Endothelial cell of umbilical vein (primary cell): ENCODE results near the gene DCDC1. TPM values are rescaled to one million over a fixed set of nuclear protein-coding genes. Genes with fewer than 3 reads are reported as not detected.

Experiments
- BruUV-seq: library from RNA; stranded (reverse); fragments of 400-500 nt; replicated peaks from 2 replicates; lab custom pipeline; 2021; lab: Mats Ljungman, UMichigan
- CTCF ChIA-PET: fragments of 300-600, 350-600 bp; sonication (Branson Sonifier 250); formaldehyde crosslinking; loops from one replicate; lab custom pipeline; 2021; ENCODE audit warnings: antibody characterized with exemption, inconsistent platforms; lab: Charles Lee
- POLR2A ChIA-PET: fragments of 300-600, 350-600 bp; sonication (Branson Sonifier 250); formaldehyde crosslinking; loops from one replicate; lab custom pipeline; 2021; ENCODE audit warnings: antibody characterized with exemption, inconsistent platforms; lab: Charles Lee
- DNase-seq: peaks from one replicate; pipeline ENCODE4 v3.0.0-alpha.2; 2011; ENCODE audit warnings: low read depth, low spot score
- FAIRE-seq: peaks from 2 replicates; lab custom pipeline; 2011; peaks lifted over from hg19 to GRCh38; lab: Jason Lieb, UNC
- H2AFZ ChIP-seq: 2 replicates; pipeline ENCODE4 v1.6.0; 2012; ENCODE audit warnings: low read depth, low read length, control low read depth, inconsistent platforms
- H3K27ac ChIP-seq: 2 replicates; pipeline ENCODE4 v1.5.1; 2011; ENCODE audit warnings: low read depth, mild to moderate bottlenecking, control low read depth, low read length, moderate library complexity; ENCODE audit not compliant: insufficient read depth
- H3K27me3 ChIP-seq, 2 experiments: 2 replicates each; pipeline versions ENCODE4 v1.6.0 to v1.6.1; 2011; ENCODE audit warnings: low read length in 2 of 2, mixed read lengths in 1 of 2; ENCODE audit not compliant: control insufficient read depth in 2 of 2, insufficient read depth in 2 of 2
- H3K36me3 ChIP-seq, 2 experiments: 2 replicates in 1 of 2; 3 replicates in 1 of 2; pipeline ENCODE4 v1.5.1; 2011; ENCODE audit warnings: low read length in 2 of 2, mild to moderate bottlenecking in 1 of 2, moderate library complexity in 1 of 2; ENCODE audit not compliant: control insufficient read depth in 2 of 2, insufficient read depth in 2 of 2; ENCODE audit errors: extremely low read depth in 1 of 2
- H3K4me1 ChIP-seq: 3 replicates; pipeline ENCODE4 v1.5.1; 2011; ENCODE audit warnings: mild to moderate bottlenecking, low read length; ENCODE audit not compliant: control insufficient read depth, insufficient read depth; ENCODE audit errors: extremely low read depth
- H3K4me2 ChIP-seq: 2 replicates; pipeline ENCODE4 v1.6.1; 2011; ENCODE audit warnings: low read length, control low read depth, mixed read lengths; ENCODE audit not compliant: insufficient read depth
- H3K4me3 ChIP-seq, 3 experiments: fragments of 200-600 bp in 1 of 3; sonication (generic), shearing (Covaris generic) in 1 of 3; replicated peaks in 1 of 3; 2 replicates each; pipeline ENCODE4 v1.5.1; 2011 to 2016; ENCODE audit warnings: control low read depth in 3 of 3, low read length in 3 of 3, mild to moderate bottlenecking in 2 of 3, inconsistent platforms in 1 of 3, low read depth in 1 of 3, moderate library complexity in 1 of 3; ENCODE audit not compliant: insufficient read depth in 1 of 3
- H3K79me2 ChIP-seq: 2 replicates; pipeline ENCODE4 v1.6.0; 2012; ENCODE audit warnings: low read length, inconsistent platforms; ENCODE audit not compliant: control insufficient read depth, insufficient read depth
- H3K9ac ChIP-seq: replicated peaks from 2 replicates; pipeline ENCODE3; 2011; ENCODE audit warnings: low read length, control low read depth; ENCODE audit not compliant: insufficient read depth; ENCODE audit errors: extremely low read depth
- H3K9me1 ChIP-seq: replicated peaks from 3 replicates; pipeline ENCODE4 v1.6.0; 2011; ENCODE audit warnings: mild to moderate bottlenecking, low read length; ENCODE audit not compliant: control insufficient read depth, insufficient read depth; ENCODE audit errors: extremely low read depth
- H3K9me3 ChIP-seq: replicated peaks from 2 replicates; pipeline ENCODE4 v1.5.1; 2012; ENCODE audit warnings: low read length, inconsistent platforms; ENCODE audit not compliant: control insufficient read depth, insufficient read depth
- H4K20me1 ChIP-seq: replicated peaks from 2 replicates; pipeline ENCODE3; 2011; ENCODE audit warnings: mild to moderate bottlenecking, low read length; ENCODE audit not compliant: control insufficient read depth, insufficient read depth; ENCODE audit errors: extremely low read depth
- EZH2 ChIP-seq: IDR thresholded peaks from 2 replicates; pipeline ENCODE4 v1.6.1; 2012; ENCODE audit warnings: borderline replicate concordance, low read depth, mild to moderate bottlenecking, moderate library complexity, low read length, inconsistent platforms; ENCODE audit not compliant: severe bottlenecking
- FOS ChIP-seq: IDR thresholded peaks from 2 replicates; pipeline ENCODE4 v1.6.1; 2011; ENCODE audit warnings: mild to moderate bottlenecking, low read length, moderate library complexity, borderline replicate concordance; ENCODE audit not compliant: insufficient read depth
- JUN ChIP-seq: IDR thresholded peaks from 2 replicates; pipeline ENCODE4 v1.6.1; 2011; ENCODE audit warnings: borderline replicate concordance, low read depth; ENCODE audit not compliant: insufficient read length, insufficient read depth
- MYC ChIP-seq: IDR thresholded peaks from one replicate; pipeline ENCODE4 v1.6.1; 2011; ENCODE audit warnings: mild to moderate bottlenecking, low read depth, low read length
- POLR2A ChIP-seq: IDR thresholded peaks from 2 replicates; pipeline ENCODE4 v1.6.1; 2012; ENCODE audit warnings: low read depth, mild to moderate bottlenecking, control low read depth, low read length
- POLR2AphosphoS5 ChIP-seq: IDR thresholded peaks from 2 replicates; pipeline ENCODE4 v1.6.1; 2012; ENCODE audit warnings: low read depth, mild to moderate bottlenecking, control low read depth, low read length, moderate library complexity; ENCODE audit not compliant: insufficient read depth
- dilution Hi-C: fragments of 300-500 bp; cut with MboI; formaldehyde crosslinking; loops from one replicate; pipeline ENCODE4 v1.15.0; 2019; ENCODE audit warnings: low sequenced_read_pairs; ENCODE audit not compliant: extremely low pct_ligation_motif_present
- intact Hi-C: fragments of 100-400 bp; cut with micrococcal nuclease; formaldehyde crosslinking; loops from one replicate; pipeline ENCODE4 v1.10.0; 2022
- polyA plus RNA-seq, 4 experiments: library from polyadenylated mRNA; depleted of rRNA in 3 of 4; stranded (reverse) in 3 of 4; unstranded in 1 of 4; fragments of >200 nt; gene quantifications; 2 replicates each; pipeline versions ENCODE4 v1.2.1 to v1.2.3, GENCODE V29; 2011 to 2012; ENCODE audit warnings: missing spikeins in 1 of 4
- total RNA-seq: library from RNA; stranded (reverse); gene quantifications from 2 replicates; pipeline ENCODE4 v1.2.3, GENCODE V29; 2021

DCDC1 gene
- total and polyA plus RNA-seq, 2 donors (not counting 3 experiments of a cell fraction or from before 2014, with no cell fraction given), result 0.04 TPM; not detected in 1

DNA sequence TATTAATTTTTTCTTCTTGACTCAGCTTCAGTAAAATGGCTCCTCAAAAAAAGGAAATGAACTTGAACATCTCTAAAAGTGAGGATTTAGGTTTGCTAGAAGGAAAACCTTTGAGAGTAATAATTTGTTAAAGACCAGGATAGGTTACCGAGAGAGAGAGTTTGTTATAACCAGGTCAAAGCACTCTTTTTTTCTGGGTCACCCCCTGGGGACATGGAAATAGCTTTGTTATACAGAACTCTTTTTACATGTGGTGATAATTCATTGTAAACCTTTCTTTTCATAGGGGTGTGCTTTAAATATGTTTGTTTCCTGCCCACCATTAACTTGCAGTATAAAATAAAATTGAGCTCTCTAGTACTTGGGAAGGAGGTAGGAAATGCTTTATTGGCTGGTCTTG is 47.8 kb upstream of the DCDC1 start:
- CTCF ChIA-PET, result interaction anchor here (0.6 to 1.6 kb wide), 3 partner anchors 11 to 479 kb away, joined by 3 read pairs; no protein-coding TSS in a partner anchor
- no peaks in the 10 kb centered on the region for H4K20me1 ChIP-seq
- H3K36me3 ChIP-seq, result no peaks in the 10 kb centered on the region
- no peak overlapping the region for H3K4me3 ChIP-seq
- H2AFZ ChIP-seq, result no peak overlapping the region
- DNase-seq (no peak), FAIRE-seq (no peak)
- H3K27me3 ChIP-seq, result no peaks in the 10 kb centered on the region
- no peak overlapping the region for H3K4me2 ChIP-seq
- BruUV-seq, result no TSS peak
- no peak overlapping the region for H3K27ac ChIP-seq
- H3K9me3 ChIP-seq, result no peaks in the 10 kb centered on the region
- no peak overlapping the region for H3K9ac ChIP-seq
- POLR2A ChIA-PET, result no interaction called here
- H3K79me2 ChIP-seq, result no peaks in the 10 kb centered on the region
- peaks cover 3% of the 10 kb centered on the region for H3K9me1 ChIP-seq
- TF ChIP-seq JUN (no peak), POLR2AphosphoS5 (no peak), POLR2A (no peak), EZH2 (no peak), FOS (no peak)
- dilution Hi-C loops, result no loop called here
- intact Hi-C loops, result no loop called here
- H3K4me1 ChIP-seq, result no peaks in the 10 kb centered on the region

DNA sequence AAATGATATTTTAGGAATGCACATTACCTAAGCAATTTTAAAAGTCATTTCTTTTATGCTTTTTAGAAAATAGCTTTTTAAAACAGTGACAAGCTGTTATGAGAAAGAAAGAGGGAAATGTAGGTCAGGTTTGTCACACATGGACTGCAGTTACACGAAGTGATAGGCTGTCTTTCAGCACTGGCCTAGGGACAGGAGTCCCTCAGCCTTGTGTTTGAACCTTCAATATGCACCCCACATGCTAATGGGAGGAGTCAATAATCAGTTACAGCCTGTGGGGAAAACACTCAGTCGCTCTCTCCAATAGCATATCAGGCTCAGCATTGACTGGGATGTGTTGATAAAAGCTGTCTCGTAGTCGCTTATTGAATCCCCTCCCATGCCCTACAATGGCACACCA is 45.9 kb upstream of the DCDC1 start:
- Histone ChIP-seq H3K4me3 (no peak overlapping the region), H2AFZ (no peak overlapping the region), H3K9ac (no peak overlapping the region), H3K27me3 (no peaks in the 10 kb centered on the region), H4K20me1 (no peaks in the 10 kb centered on the region), H3K4me2 (no peak overlapping the region), H3K27ac (no peak overlapping the region), H3K36me3 (no peaks in the 10 kb centered on the region), H3K9me1 (peaks cover 3% of the 10 kb centered on the region), H3K4me1 (no peaks in the 10 kb centered on the region), H3K79me2 (no peaks in the 10 kb centered on the region), H3K9me3 (no peaks in the 10 kb centered on the region)
- BruUV-seq, result no TSS peak
- no peak for DNase-seq
- ChIA-PET CTCF (interaction anchor here (1.9 kb wide), 1 partner anchor 19 kb away, joined by 7 read pairs; no protein-coding TSS in a partner anchor), POLR2A (no interaction called here)
- TF ChIP-seq MYC (no peak), EZH2 (no peak)
- intact Hi-C loops (no loop called here), dilution Hi-C loops (no loop called here)
- no peak for FAIRE-seq
